ENCODE results near the gene SGTB. TPM values are rescaled to one million over a fixed set of nuclear protein-coding genes. Genes with fewer than 3 reads are reported as not detected.

The SGTB gene
- 9.3 TPM for polyA plus RNA-seq (ENCODE audit: insufficient read length)
- long read RNA-seq, donor 1, full-length matches to known transcripts, result 4 of 4 reads
- long read RNA-seq, donor 1, partial matches to known transcripts, result 0 of 4 reads
- long read RNA-seq, donor 1, other reads (novel, unspliced or antisense), result 0 of 4 reads
- long read RNA-seq, donor 2, result 0 reads
- long read RNA-seq, donor 3, result 0 reads
- long read RNA-seq, donor 4, result 0 reads
- long read RNA-seq, donor 5, partial matches to known transcripts, result 25 of 34 reads
- long read RNA-seq, donor 5, other reads (novel, unspliced or antisense), result 9 of 34 reads
- long read RNA-seq, donor 6, full-length matches to known transcripts, result 1 of 1 reads
- long read RNA-seq, donor 6, partial matches to known transcripts, result 0 of 1 reads
- long read RNA-seq, donor 6, other reads (novel, unspliced or antisense), result 0 of 1 reads
- long read RNA-seq, donor 7, full-length matches to known transcripts, result 2 of 43 reads
- long read RNA-seq, donor 7, partial matches to known transcripts, result 33 of 43 reads
- long read RNA-seq, donor 7, other reads (novel, unspliced or antisense), result 8 of 43 reads
- long read RNA-seq, donor 8, full-length matches to known transcripts, result 1 of 1 reads
- long read RNA-seq, donor 8, partial matches to known transcripts, result 0 of 1 reads
- long read RNA-seq, donor 8, other reads (novel, unspliced or antisense), result 0 of 1 reads

- peak; percentile 85 for DNase-seq
Measured at GRCh38 chr5:65721720-65722574, at the start of gene SGTB, which contains the start of gene NLN. Gene SGTB (minus strand): TSS chr5:65722109. CDS start chr5:65720807, 1,302 bp downstream. Gene NLN (plus strand): TSS chr5:65722205. CDS start chr5:65722374, 169 bp downstream.

GRCh38 chr5:65771266-65771665 lies 49.4 kb upstream of the SGTB start:
- no peak for DNase-seq

GRCh38 chr5:65769539-65769938 lies 47.6 kb upstream of the SGTB start:
- no peak for DNase-seq

GRCh38 chr5:65768723-65769346 lies 46.9 kb upstream of the SGTB start:
- DNase-seq, result no peak

GRCh38 chr5:65767565-65767964 lies 45.7 kb upstream of the SGTB start:
- DNase-seq, result no peak

GRCh38 chr5:65766781-65767180 lies 44.9 kb upstream of the SGTB start:
- no peak for DNase-seq

- no peak for DNase-seq
Measured at GRCh38 chr5:65766175-65766574, 44.3 kb upstream of the SGTB start.

- no peak for DNase-seq
Measured at GRCh38 chr5:65765582-65765981, 43.7 kb upstream of the SGTB start.

- no peak for DNase-seq
Measured at GRCh38 chr5:65762234-65762633, 40.3 kb upstream of the SGTB start.

- no peak for DNase-seq
Measured at GRCh38 chr5:65760504-65761275, 38.8 kb upstream of the SGTB start.

- DNase-seq, result no peak
Measured at GRCh38 chr5:65758546-65759144, 36.7 kb upstream of the SGTB start.

- DNase-seq, result no peak
Measured at GRCh38 chr5:65753189-65753588, 31.3 kb upstream of the SGTB start.

- no peak for DNase-seq
Measured at GRCh38 chr5:65750938-65751337, 29.0 kb upstream of the SGTB start.

- no peak for DNase-seq
Measured at GRCh38 chr5:65749956-65750355, 28.0 kb upstream of the SGTB start.

GRCh38 chr5:65749221-65749844 lies 27.4 kb upstream of the SGTB start:
- DNase-seq, result no peak

- DNase-seq, result peak; percentile 13
Measured at GRCh38 chr5:65742565-65743231, 20.8 kb upstream of the SGTB start.

GRCh38 chr5:65739162-65739561 lies 17.3 kb upstream of the SGTB start:
- DNase-seq, result no peak

- no peak for DNase-seq
Measured at GRCh38 chr5:65738305-65738704, 16.4 kb upstream of the SGTB start.

- no peak for DNase-seq
Measured at GRCh38 chr5:65737842-65738241, 15.9 kb upstream of the SGTB start.

GRCh38 chr5:65736011-65736410 lies 14.1 kb upstream of the SGTB start:
- DNase-seq, result no peak

Measured in left kidney (tissue), 8 donors.